Suprapubic skin (tissue), 3 donors: ENCODE results near the gene DNM3.

Experiments
- CTCF ChIP-seq, 2 donors: fragments of 200-600 bp in 1 of 2; fragments of 450-650 bp in 1 of 2; sonication (generic) in 1 of 2; IDR thresholded peaks; one replicate each; pipeline ENCODE4 v1.5.1; 2016 to 2019; ENCODE audit warnings: antibody characterized with exemption in 2 of 2, mild to moderate bottlenecking in 1 of 2, moderate library complexity in 1 of 2
- POLR2A ChIP-seq, 2 donors: fragments of 450-650 bp; IDR thresholded peaks; one replicate each; pipeline ENCODE4 v1.6.1; 2017; ENCODE audit warnings: antibody characterized with exemption in 2 of 2, mild to moderate bottlenecking in 2 of 2, moderate library complexity in 2 of 2

- TF ChIP-seq CTCF (IDR thresholded peaks at IDR 0.05) (no peak), POLR2A (IDR thresholded peaks at IDR 0.05) (no peak)
These were observed 585.9 kb downstream of the DNM3 start for GRCh38 chr1:172427191-172427590.
